HG03159 (cell line): ENCODE results near the gene SGSH.

Experiments used
- ATAC-seq: cut with Tn5 transposase; IDR thresholded peaks from one replicate; pipeline ENCODE4 v1.9.1; 2021; ENCODE audit warnings: mild to moderate bottlenecking, moderate library complexity; ENCODE audit not compliant: unreplicated experiment

SGSH gene

GRCh38 chr17:80160536-80160935 lies 59.6 kb downstream of the SGSH start:
- no peak for ATAC-seq
